Esophagus squamous epithelium (tissue), 5 donors: ENCODE measurements around the gene TOMM22. TPM values are rescaled to one million over a fixed set of nuclear protein-coding genes. Genes with fewer than 3 reads are reported as not detected.

Experiments
- DNase-seq: peaks from one replicate; lab custom pipeline; 2025; lab: John Stamatoyannopoulos, UW
- H3K27ac ChIP-seq, 4 donors: fragments of 200-600 bp; sonication (generic); one replicate each; pipeline ENCODE4 v1.5.1; 2016 to 2019; ENCODE audit warnings: mild to moderate bottlenecking in 1 of 4
- H3K27me3 ChIP-seq, 4 donors: fragments of 200-600 bp; sonication (generic); 1 replicate in 3 of 4; 2 replicates in 1 of 4; pipeline versions ENCODE4 v1.5.1 to v1.6.0; 2017 to 2021; ENCODE audit warnings: antibody characterized with exemption in 1 of 4
- H3K36me3 ChIP-seq, 3 donors: fragments of 200-600 bp; sonication (generic); one replicate each; pipeline ENCODE4 v1.5.1; 2016 to 2019
- H3K4me1 ChIP-seq, 3 donors: fragments of 200-600 bp; sonication (generic); one replicate each; pipeline ENCODE4 v1.5.1; 2017 to 2019
- H3K4me3 ChIP-seq, 4 donors: fragments of 200-600 bp; sonication (generic); 1 replicate in 3 of 4; 2 replicates in 1 of 4; pipeline ENCODE4 v1.5.1; 2016 to 2019; ENCODE audit warnings: mild to moderate bottlenecking in 2 of 4, moderate library complexity in 1 of 4
- H3K9me3 ChIP-seq, 3 donors: fragments of 200-600 bp; sonication (generic); one replicate each; pipeline ENCODE4 v1.5.1; 2016 to 2019
- POLR2A ChIP-seq, 4 donors: fragments of 450-650 bp; IDR thresholded peaks; one replicate each; pipeline ENCODE4 v1.6.1; 2017; ENCODE audit warnings: antibody characterized with exemption in 4 of 4, mild to moderate bottlenecking in 4 of 4, moderate library complexity in 3 of 4
- WGBS, 2 donors: methylation state at CpG; one replicate each; pipeline ENCODE4 v1.1.5; 2018; 5-methylcytosine and 5-hydroxymethylcytosine counted together
- intact Hi-C: fragments of 100-400 bp; cut with DNase I; formaldehyde crosslinking; loops from one replicate; pipeline ENCODE4 v1.15.0; 2022
- total RNA-seq, 4 donors: library from RNA; depleted of rRNA; stranded (reverse); fragments of >200 nt; gene quantifications; one replicate each; pipeline ENCODE4 v1.1.0, GENCODE V29; 2016
- TF ChIP-seq, protein P1 (sequence below), 6 experiments: fragments of 450-650 bp in 4 of 6; fragments of 200-600 bp in 2 of 6; sonication (generic) in 2 of 6; IDR thresholded peaks; one replicate each; pipeline ENCODE4 v1.5.1; 2016 to 2019; ENCODE audit warnings: antibody characterized with exemption in 6 of 6, mild to moderate bottlenecking in 4 of 6, moderate library complexity in 4 of 6
- donor health status: DM: yes; HTN: yes; CAD: no.

Gene TOMM22
- total RNA-seq, 4 donors from 2014 or later: 23.4 to 73.7 (median 57.2) TPM

DNA sequence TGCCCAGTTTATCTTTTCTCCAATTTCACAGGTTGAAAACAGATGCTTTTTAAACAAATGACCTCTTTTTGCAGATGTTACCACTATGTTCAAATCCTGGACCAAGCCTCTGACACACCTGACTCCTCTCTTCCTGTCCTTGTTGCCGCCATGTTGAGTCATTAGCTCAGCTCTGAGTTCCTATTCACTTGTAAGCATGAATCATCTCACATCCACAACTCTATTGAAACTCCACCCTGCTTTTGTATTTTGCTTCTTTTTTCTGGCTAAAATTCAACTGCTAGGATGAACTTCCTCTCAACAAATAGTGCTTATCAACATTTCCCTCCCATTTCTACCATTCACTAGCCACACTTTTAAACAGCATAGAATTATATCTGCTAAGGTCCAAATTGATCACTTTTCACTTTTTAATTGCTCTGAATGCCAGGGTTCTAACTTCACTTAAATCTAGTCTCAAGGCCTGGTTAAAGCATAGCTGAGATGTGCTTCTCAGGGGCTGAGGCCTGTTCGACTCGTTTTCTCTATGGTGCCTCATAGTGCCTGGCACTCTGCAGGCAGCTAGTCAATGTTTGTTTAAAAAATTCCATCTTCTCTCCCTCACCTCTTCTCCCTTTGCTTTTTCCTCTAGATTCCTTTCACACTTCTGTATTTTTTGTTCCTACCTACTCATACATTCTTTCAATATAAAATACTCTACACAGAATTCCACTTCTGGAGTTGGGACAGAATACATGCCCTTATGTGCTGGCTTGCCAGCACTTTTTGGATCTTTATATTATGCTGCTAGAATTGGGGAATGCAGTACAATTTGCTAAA is 15.1 kb downstream of the TOMM22 start:
- peaks cover 35 to 63% (median 51%) of the 10 kb centered on the region in 3 donors for H3K4me1 ChIP-seq
- H3K36me3 ChIP-seq: peaks cover 3 to 21% (median 8%) of the 10 kb centered on the region in 3 donors
- H3K27ac ChIP-seq: peak overlapping the region; percentile 70 to 99 (median 98)
- TF ChIP-seq POLR2A (IDR thresholded peaks at IDR 0.05): peak in 1 of 4 donors; percentile 14
- TF ChIP-seq, protein P1, sequence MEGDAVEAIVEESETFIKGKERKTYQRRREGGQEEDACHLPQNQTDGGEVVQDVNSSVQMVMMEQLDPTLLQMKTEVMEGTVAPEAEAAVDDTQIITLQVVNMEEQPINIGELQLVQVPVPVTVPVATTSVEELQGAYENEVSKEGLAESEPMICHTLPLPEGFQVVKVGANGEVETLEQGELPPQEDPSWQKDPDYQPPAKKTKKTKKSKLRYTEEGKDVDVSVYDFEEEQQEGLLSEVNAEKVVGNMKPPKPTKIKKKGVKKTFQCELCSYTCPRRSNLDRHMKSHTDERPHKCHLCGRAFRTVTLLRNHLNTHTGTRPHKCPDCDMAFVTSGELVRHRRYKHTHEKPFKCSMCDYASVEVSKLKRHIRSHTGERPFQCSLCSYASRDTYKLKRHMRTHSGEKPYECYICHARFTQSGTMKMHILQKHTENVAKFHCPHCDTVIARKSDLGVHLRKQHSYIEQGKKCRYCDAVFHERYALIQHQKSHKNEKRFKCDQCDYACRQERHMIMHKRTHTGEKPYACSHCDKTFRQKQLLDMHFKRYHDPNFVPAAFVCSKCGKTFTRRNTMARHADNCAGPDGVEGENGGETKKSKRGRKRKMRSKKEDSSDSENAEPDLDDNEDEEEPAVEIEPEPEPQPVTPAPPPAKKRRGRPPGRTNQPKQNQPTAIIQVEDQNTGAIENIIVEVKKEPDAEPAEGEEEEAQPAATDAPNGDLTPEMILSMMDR (IDR thresholded peaks at IDR 0.05): no peak
- peak overlapping the region in 2 of 4 donors; percentile 7 to 84 for H3K4me3 ChIP-seq
- H3K9me3 ChIP-seq: no peaks in the 10 kb centered on the region
- no peak for DNase-seq
- H3K27me3 ChIP-seq: no peaks in the 10 kb centered on the region
- WGBS, 2 donors: 11 to 21% methylated on average over 3 of the region's 3 CpGs
- intact Hi-C loops: no loop called here

DNA sequence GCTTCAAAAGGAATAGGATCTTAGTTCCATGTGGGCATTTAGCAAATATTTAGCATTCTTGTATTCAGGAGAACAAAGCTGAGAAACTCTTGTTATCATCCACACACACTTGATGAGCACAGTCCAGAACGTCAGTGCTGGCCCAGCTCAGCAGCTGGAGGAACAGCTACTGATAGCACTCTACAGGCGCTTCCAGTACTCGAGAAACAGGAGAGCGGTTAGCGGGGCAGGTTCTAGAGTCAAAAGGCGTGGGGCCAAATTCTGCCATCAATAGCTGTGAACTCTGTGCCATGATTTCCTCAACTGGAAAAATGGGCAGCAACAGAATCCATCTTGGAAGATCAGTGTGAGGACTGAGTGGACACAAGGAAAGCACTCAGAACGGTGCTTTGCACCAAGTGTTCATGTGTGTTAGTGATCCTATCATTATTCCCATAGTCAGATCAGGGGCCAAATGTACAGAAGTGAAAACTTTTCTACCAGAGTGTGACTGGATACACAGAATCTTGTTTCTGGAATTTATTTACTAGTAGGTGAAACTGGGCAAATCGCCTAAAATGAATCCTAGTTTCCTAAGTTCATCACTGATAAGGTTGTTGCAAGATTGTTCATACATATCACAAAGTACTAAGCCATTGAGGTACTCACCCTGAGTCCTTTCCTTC is 15.8 kb downstream of the TOMM22 start:
- H3K4me1 ChIP-seq: peaks cover 35 to 64% (median 53%) of the 10 kb centered on the region in 3 donors
- H3K27ac ChIP-seq: peak overlapping the region; percentile 70 to 99 (median 98)
- DNase-seq: no peak
- WGBS, 2 donors: 54 to 65% methylated on average over 8 of the region's 8 CpGs
- H3K36me3 ChIP-seq: peaks cover 0 to 14% (median 8%) of the 10 kb centered on the region in 3 donors
- intact Hi-C loops: no loop called here
- TF ChIP-seq, protein P1 (IDR thresholded peaks at IDR 0.05): no peak
- no peak for TF ChIP-seq POLR2A (IDR thresholded peaks at IDR 0.05)
- H3K27me3 ChIP-seq: no peaks in the 10 kb centered on the region
- peak overlapping the region in 2 of 4 donors; percentile 7 to 84 for H3K4me3 ChIP-seq
- H3K9me3 ChIP-seq: no peaks in the 10 kb centered on the region

DNA sequence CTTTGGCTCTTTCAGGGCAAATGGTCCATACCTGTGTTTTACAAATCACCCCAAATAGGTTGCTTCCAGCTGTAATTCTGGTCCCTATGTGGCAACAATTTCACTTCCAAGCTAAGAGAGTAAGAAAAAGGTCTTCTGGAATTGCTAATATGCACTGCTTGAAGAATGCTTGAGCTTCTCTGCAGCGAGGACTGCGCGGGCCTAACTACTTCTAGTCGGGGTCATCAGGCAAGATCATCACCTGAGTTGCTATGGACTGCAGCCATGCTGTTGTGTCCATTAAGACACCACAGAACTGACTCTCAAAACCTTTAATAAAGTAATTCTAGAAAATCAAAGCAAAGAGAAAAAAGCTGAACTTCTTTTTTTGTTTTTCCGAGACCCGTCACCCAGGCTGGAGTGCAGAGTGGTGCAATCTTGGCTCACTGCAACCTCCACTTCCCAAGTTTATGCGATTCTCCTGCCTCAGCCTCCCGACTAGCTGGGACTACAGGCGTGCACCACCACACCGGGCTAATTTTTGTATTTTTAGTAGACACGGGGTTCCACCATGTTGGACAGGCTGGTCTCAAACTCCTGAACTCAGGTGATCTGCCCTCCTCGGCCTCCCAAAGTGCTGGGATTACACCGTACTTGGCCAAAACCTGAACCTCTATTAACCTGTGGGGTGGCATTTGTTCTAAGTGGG is 16.8 kb downstream of the TOMM22 start:
- Histone ChIP-seq H3K27me3 (no peaks in the 10 kb centered on the region), H3K4me3 (peak overlapping the region in 3 of 4 donors; percentile 69 to 84 (median 81)), H3K4me1 (peaks cover 35 to 64% (median 53%) of the 10 kb centered on the region in 3 donors), H3K36me3 (peaks cover 0 to 9% (median 8%) of the 10 kb centered on the region in 3 donors), H3K27ac (peak overlapping the region; percentile 96 to 99 (median 99)), H3K9me3 (no peaks in the 10 kb centered on the region)
- DNase-seq: no peak
- intact Hi-C loops: no loop called here
- WGBS, 2 donors: 82 to 86% methylated on average over 13 of the region's 13 CpGs
- no peak for TF ChIP-seq POLR2A (IDR thresholded peaks at IDR 0.05)

DNA sequence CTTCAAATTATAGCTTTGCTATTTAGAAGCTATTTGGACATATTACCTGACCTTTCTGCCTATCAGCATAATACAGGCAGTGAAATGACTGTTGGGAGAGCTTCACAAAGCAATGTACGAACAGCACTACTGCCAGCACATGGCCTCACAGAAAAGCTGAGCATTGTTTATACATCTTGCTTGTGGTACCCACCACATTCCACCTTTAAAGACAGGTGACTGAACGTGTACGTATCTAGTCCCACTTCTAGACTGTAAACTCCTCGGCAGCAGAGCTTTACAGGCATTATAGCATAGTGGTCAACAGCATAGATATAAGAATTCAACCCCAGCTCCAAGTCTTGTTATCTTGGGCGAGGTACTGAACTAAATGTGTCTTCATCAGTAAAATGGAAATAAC is 17.4 kb downstream of the TOMM22 start:
- TF ChIP-seq POLR2A (IDR thresholded peaks at IDR 0.05): no peak
- TF ChIP-seq, protein P1 (IDR thresholded peaks at IDR 0.05): no peak
- WGBS, 2 donors: 25 to 33% methylated on average over 5 of the region's 5 CpGs
- peaks cover 0 to 7% (median 3%) of the 10 kb centered on the region in 3 donors for H3K36me3 ChIP-seq
- peak overlapping the region; percentile 96 to 99 (median 99) for H3K27ac ChIP-seq
- H3K4me1 ChIP-seq: peaks cover 35 to 65% (median 53%) of the 10 kb centered on the region in 3 donors
- DNase-seq: no peak
- no peaks in the 10 kb centered on the region for H3K9me3 ChIP-seq
- H3K4me3 ChIP-seq: peak overlapping the region; percentile 59 to 84 (median 75)
- intact Hi-C loops: no loop called here
- no peaks in the 10 kb centered on the region for H3K27me3 ChIP-seq

DNA sequence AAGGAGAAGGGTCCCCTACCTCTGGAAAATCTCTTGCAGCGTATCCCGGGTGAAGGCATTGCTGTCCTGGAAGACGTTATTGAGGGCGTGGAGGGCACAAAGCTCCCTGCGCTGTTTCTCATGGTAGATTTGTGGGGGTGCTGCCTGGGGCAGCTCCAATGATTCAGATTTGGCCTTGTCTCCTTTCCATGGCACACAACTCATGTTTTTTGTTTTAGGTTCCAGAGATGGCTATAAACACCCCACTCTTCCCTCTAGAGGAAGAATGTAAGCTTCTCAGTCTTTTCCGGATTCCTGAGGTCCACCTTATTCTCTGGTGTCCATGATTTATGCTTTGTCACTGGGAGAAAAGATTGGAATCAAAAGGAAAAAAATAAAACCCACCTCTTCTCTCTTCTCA is 18.0 kb downstream of the TOMM22 start:
- DNase-seq: no peak
- TF ChIP-seq POLR2A (IDR thresholded peaks at IDR 0.05): no peak
- TF ChIP-seq, protein P1 (IDR thresholded peaks at IDR 0.05): no peak
- peaks cover 41 to 70% (median 54%) of the 10 kb centered on the region in 3 donors for H3K4me1 ChIP-seq
- H3K27ac ChIP-seq: peak overlapping the region; percentile 96 to 99 (median 99)
- peak overlapping the region; percentile 59 to 84 (median 75) for H3K4me3 ChIP-seq
- 12 to 17% methylated on average over 3 to 6 of the region's 6 CpGs for WGBS, 2 donors
- H3K9me3 ChIP-seq: no peaks in the 10 kb centered on the region
- peaks cover 0 to 1% (median 0%) of the 10 kb centered on the region in 3 donors for H3K36me3 ChIP-seq
- intact Hi-C loops: no loop called here
- H3K27me3 ChIP-seq: no peaks in the 10 kb centered on the region
